T-cell (primary cell): Measurements from ENCODE around the gene CHRNA4. TPM values are rescaled to one million over a fixed set of nuclear protein-coding genes. Genes with fewer than 3 reads are reported as not detected.

Experiments
- ATAC-seq, 4 experiments: fragments of 200-7000 bp in 3 of 4; fragments of 150-1000 bp in 1 of 4; cut with Tn5 transposase; replicated peaks in 1 of 4; 1 replicate in 3 of 4; 2 replicates in 1 of 4; pipeline ENCODE4 v1.10.0; 2021; ENCODE audit warnings: moderate library complexity in 3 of 4, mild to moderate bottlenecking in 2 of 4, moderate number of reproducible peaks in 1 of 4
- CTCF ChIA-PET, 2 donors: fragments of 300-600 bp; sonication (Branson Sonifier 250); formaldehyde crosslinking; loops; one replicate each; lab custom pipeline; 2022; ENCODE audit warnings: antibody characterized with exemption in 2 of 2; lab: Charles Lee
- POLR2A ChIA-PET, 2 donors: fragments of 300-600 bp; sonication (Branson Sonifier 250); formaldehyde crosslinking; loops; one replicate each; lab custom pipeline; 2022; ENCODE audit warnings: antibody characterized with exemption in 2 of 2; lab: Charles Lee
- DNase-seq, 35 experiments: peaks; one replicate each; pipeline versions ENCODE4 v3.0.0 to v3.0.0-alpha.2; 2013 to 2023
- H3K27ac ChIP-seq: one replicate; pipeline ENCODE4 v1.5.1; 2013; ENCODE audit warnings: low read length
- H3K27me3 ChIP-seq, 2 experiments: replicated peaks in 1 of 2; 1 replicate in 1 of 2; 2 replicates in 1 of 2; pipeline versions ENCODE4 v1.6.1 to v1.7.0; 2013; ENCODE audit warnings: low read length in 1 of 2, mixed read lengths in 1 of 2; ENCODE audit not compliant: control insufficient read depth in 2 of 2, insufficient read depth in 2 of 2; ENCODE audit errors: extremely low read depth in 1 of 2
- H3K36me3 ChIP-seq, 2 donors: 1 replicate in 1 of 2; 2 replicates in 1 of 2; pipeline versions ENCODE4 v1.6.1 to v1.7.0; 2013; ENCODE audit warnings: low read length in 1 of 2; ENCODE audit not compliant: control insufficient read depth in 2 of 2, insufficient read depth in 1 of 2; ENCODE audit errors: extremely low read depth in 1 of 2
- H3K4me1 ChIP-seq, 2 experiments: 1 replicate in 1 of 2; 2 replicates in 1 of 2; pipeline versions ENCODE4 v1.6.1 to v1.7.0; 2013; ENCODE audit warnings: low read length in 2 of 2, mixed read lengths in 1 of 2; ENCODE audit not compliant: insufficient read depth in 2 of 2, control insufficient read depth in 1 of 2; ENCODE audit errors: extremely low read depth in 1 of 2
- H3K4me3 ChIP-seq, 2 donors: 1 replicate in 1 of 2; 2 replicates in 1 of 2; pipeline versions ENCODE4 v1.5.1 to v1.7.0; 2013; ENCODE audit warnings: mild to moderate bottlenecking in 2 of 2, low read length in 1 of 2, moderate library complexity in 1 of 2; ENCODE audit not compliant: control insufficient read depth in 1 of 2; ENCODE audit errors: extremely low read depth in 1 of 2
- H3K9me3 ChIP-seq: 2 replicates; pipeline ENCODE4 v1.7.0; 2013
- H3K27ac Mint-ChIP-seq, 2 donors: one replicate each; pipeline ENCODE4 v1.8.0; 2020 to 2021; ENCODE audit warnings: mild to moderate bottlenecking in 2 of 2, mixed read lengths in 2 of 2
- H3K27me3 Mint-ChIP-seq, 2 donors: one replicate each; pipeline ENCODE4 v1.8.0; 2021 to 2022; ENCODE audit warnings: mixed read lengths in 2 of 2
- H3K36me3 Mint-ChIP-seq: one replicate; pipeline ENCODE4 v1.8.0; 2021; ENCODE audit warnings: mixed read lengths
- H3K4me1 Mint-ChIP-seq, 3 donors: one replicate each; pipeline ENCODE4 v1.8.0; 2020 to 2022; ENCODE audit warnings: mixed read lengths in 3 of 3, mild to moderate bottlenecking in 1 of 3
- H3K4me3 Mint-ChIP-seq, 3 donors: one replicate each; pipeline ENCODE4 v1.8.0; 2020 to 2022; ENCODE audit warnings: mild to moderate bottlenecking in 3 of 3, mixed read lengths in 3 of 3, moderate library complexity in 3 of 3
- H3K9me3 Mint-ChIP-seq, 3 donors: one replicate each; pipeline ENCODE4 v1.8.0; 2020 to 2022; ENCODE audit warnings: mixed read lengths in 3 of 3
- WGBS: methylation state at CpG from one replicate; pipeline ENCODE4 v1.1.5; 2013; ENCODE audit warnings: missing lambda C conversion rate; ENCODE audit not compliant: insufficient coverage; 5-methylcytosine and 5-hydroxymethylcytosine counted together
- total RNA-seq, 35 experiments: library from RNA in 6 of 35; stranded (reverse) in 6 of 35; fragments of 120-200 nt in 1 of 35; gene quantifications; one replicate each; pipeline versions ENCODE4 v1.2.1 to v1.2.4 and lab custom pipeline; 2013 to 2026

Gene CHRNA4
- total RNA-seq, 5 donors from 2014 or later (not counting 1 experiment from before 2014, with no cell fraction given) = not detected

DNA sequence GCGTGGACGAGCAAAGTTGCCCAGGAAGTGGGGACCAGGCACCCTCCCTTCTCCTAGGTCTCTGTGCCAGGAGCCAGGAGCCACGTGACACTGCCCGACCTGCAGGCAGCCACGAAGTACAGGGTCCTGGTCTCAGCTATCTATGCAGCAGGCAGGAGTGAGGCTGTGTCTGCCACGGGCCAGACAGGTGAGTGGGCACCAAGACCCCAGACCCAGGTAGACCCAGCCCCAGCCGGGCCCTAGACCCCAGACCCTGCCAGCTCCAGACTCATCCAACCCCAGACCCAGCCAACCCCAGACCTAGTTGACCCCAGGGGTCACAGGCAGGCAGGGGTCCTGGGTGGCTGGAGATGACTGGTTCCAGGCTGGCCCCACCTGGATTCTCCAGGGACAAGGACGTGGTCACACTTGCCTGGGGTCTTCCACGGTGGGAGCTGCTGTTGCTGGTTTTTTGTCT lies 47.1 kb downstream of the CHRNA4 start:
- Histone ChIP-seq H3K36me3 (no peaks in the 10 kb centered on the region), H3K27ac (no peak overlapping the region), H3K4me1 (no peaks in the 10 kb centered on the region), H3K4me3 (no peak overlapping the region), H3K9me3 (no peaks in the 10 kb centered on the region), H3K27me3 (peaks cover 0 to 71% of the 10 kb centered on the region in 2 experiments)
- Mint-ChIP-seq H3K4me1 (no peaks in the 10 kb centered on the region), H3K27me3 (peaks cover 3 to 23% of the 10 kb centered on the region in 2 donors), H3K4me3 (no peak overlapping the region), H3K9me3 (no peaks in the 10 kb centered on the region), H3K27ac (no peak overlapping the region), H3K36me3 (no peaks in the 10 kb centered on the region)
- CTCF ChIA-PET = no interaction called here
- DNase-seq (no peak), ATAC-seq (no peak)
- 61% methylated on average over 9 of the region's 9 CpGs for WGBS
- POLR2A ChIA-PET = no interaction called here

DNA sequence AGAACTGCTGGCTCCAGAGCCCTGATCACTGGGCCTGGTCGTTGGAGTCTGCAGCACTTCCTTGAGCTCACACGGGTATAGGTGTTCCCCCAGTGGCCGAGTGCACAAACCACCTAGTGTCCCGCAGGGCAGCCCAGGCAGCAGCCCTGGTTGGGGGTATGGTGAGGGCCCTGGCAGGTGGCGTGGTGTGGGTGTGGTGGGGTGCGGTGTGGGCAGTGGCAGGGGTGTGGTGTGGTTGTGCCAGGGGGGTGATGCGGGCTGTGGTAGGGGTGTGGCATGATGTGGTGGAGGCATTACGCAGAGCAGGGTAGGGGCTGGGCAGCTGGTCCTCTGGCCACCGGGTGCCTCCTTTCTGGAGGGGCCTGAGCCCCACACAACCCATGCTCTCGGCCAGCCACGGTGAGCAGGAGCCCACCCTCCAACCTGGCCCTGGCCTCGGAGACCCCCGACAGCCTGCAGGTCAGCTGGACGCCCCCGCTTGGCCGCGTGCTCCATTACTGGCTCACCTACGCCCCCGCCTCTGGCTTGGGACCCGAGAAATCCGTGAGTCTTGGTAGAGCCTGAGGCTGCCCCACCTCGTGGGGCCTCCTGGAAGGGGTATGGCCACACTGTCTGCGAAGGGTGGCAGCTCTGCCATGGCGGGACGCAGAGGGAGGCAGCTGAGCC lies 47.7 kb downstream of the CHRNA4 start:
- Mint-ChIP-seq H3K4me3 (no peak overlapping the region), H3K27ac (no peak overlapping the region), H3K27me3 (peaks cover 3 to 23% of the 10 kb centered on the region in 2 donors), H3K9me3 (no peaks in the 10 kb centered on the region), H3K36me3 (no peaks in the 10 kb centered on the region), H3K4me1 (no peaks in the 10 kb centered on the region)
- Histone ChIP-seq H3K4me1 (no peaks in the 10 kb centered on the region), H3K36me3 (no peaks in the 10 kb centered on the region), H3K9me3 (no peaks in the 10 kb centered on the region), H3K27me3 (peaks cover 0 to 74% of the 10 kb centered on the region in 2 experiments), H3K4me3 (no peak overlapping the region), H3K27ac (no peak overlapping the region)
- POLR2A ChIA-PET = no interaction called here
- 69% methylated on average over 22 of the region's 25 CpGs for WGBS
- no peak for DNase-seq
- ATAC-seq = no peak
- CTCF ChIA-PET = no interaction called here

DNA sequence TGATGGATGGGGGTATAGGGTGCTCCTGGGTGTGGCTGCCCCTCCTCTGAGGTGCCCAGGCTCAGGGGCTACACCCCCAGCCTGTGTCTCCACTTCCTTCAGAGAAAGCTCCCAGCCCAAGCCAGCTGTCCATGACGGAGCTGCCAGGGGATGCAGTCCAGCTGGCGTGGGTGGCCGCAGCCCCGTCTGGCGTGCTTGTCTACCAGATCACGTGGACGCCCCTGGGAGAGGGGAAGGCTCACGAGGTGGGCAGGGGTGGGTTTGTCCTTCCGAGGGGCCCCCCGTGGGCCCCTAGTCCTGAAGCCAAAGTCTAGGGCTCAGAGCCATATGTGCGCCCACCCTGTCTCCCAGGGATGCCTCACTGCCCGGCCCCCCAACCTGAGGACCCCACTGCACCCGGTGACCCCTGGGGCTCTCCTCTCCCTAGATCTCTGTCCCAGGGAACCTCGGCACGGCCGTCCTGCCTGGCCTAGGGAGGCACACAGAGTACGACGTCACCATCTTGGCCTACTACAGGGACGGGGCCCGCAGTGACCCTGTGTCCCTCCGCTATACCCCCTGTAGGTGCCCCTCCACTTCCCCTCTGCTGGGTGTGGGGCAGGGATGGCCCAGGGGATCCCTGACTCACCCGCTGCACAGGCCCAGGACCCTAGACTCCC lies 48.3 kb downstream of the CHRNA4 start:
- peaks cover 0 to 74% of the 10 kb centered on the region in 2 experiments for H3K27me3 ChIP-seq
- Mint-ChIP-seq H3K9me3 (no peaks in the 10 kb centered on the region), H3K4me1 (no peaks in the 10 kb centered on the region), H3K36me3 (no peaks in the 10 kb centered on the region), H3K27me3 (peaks cover 3 to 22% of the 10 kb centered on the region in 2 donors), H3K27ac (no peak overlapping the region), H3K4me3 (no peak overlapping the region)
- no peaks in the 10 kb centered on the region for H3K9me3 ChIP-seq
- H3K4me1 ChIP-seq = no peaks in the 10 kb centered on the region
- H3K27ac ChIP-seq = no peak overlapping the region
- ChIA-PET POLR2A (no interaction called here), CTCF (no interaction called here)
- ATAC-seq (no peak), DNase-seq (no peak)
- 88% methylated on average over 14 of the region's 22 CpGs for WGBS
- H3K4me3 ChIP-seq = no peak overlapping the region
- no peaks in the 10 kb centered on the region for H3K36me3 ChIP-seq

DNA sequence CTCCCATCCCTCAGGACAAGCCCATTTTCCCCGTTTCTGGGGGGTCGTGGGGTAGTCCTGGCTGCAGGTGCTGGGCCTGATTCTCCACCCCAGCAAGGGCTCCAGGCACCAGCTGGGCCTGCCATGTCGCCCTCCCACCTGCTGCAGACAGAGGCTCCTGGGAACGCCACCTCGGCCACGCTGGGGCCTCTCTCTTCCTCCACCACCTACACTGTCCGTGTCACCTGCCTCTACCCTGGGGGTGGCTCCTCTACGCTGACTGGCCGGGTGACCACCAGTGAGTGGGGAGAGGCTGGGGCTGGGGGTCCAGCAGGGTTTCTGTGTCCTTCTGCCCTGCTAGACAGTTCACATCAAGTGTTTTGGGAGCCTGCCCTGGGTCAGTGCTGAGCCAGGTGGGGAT lies 48.9 kb downstream of the CHRNA4 start:
- Mint-ChIP-seq H3K4me3 (no peak overlapping the region), H3K36me3 (no peaks in the 10 kb centered on the region), H3K27me3 (peaks cover 3 to 21% of the 10 kb centered on the region in 2 donors), H3K9me3 (no peaks in the 10 kb centered on the region), H3K4me1 (no peaks in the 10 kb centered on the region), H3K27ac (no peak overlapping the region)
- peaks cover 0 to 79% of the 10 kb centered on the region in 2 experiments for H3K27me3 ChIP-seq
- H3K4me1 ChIP-seq = no peaks in the 10 kb centered on the region
- no peaks in the 10 kb centered on the region for H3K36me3 ChIP-seq
- no peak overlapping the region for H3K4me3 ChIP-seq
- no peaks in the 10 kb centered on the region for H3K9me3 ChIP-seq
- DNase-seq (no peak), ATAC-seq (no peak)
- WGBS = 34% methylated on average over 3 of the region's 9 CpGs
- H3K27ac ChIP-seq = no peak overlapping the region
- POLR2A ChIA-PET = no interaction called here
- CTCF ChIA-PET = no interaction called here

DNA sequence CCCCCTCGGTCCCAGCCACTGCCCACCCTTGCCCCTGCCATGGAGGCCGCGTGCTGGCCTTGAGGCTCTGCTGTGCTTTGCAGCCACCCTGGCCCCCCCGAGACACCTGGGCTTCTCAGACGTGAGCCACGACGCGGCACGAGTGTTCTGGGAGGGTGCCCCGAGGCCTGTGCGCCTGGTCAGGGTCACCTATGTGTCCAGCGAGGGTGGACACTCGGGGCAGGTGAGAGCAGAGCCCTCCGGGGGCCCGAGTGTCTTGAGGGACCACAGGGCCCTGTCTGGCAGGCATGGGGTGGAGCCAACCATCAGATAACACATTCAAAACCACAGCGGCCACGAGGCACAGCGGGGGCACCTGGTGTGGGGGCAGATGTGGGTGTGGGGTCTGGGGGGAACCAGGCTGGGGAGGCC lies 49.3 kb downstream of the CHRNA4 start:
- Histone ChIP-seq H3K9me3 (no peaks in the 10 kb centered on the region), H3K4me1 (no peaks in the 10 kb centered on the region), H3K4me3 (no peak overlapping the region), H3K36me3 (no peaks in the 10 kb centered on the region), H3K27me3 (peaks cover 0 to 83% of the 10 kb centered on the region in 2 experiments), H3K27ac (no peak overlapping the region)
- Mint-ChIP-seq H3K4me3 (no peak overlapping the region), H3K27me3 (peaks cover 3 to 19% of the 10 kb centered on the region in 2 donors), H3K9me3 (no peaks in the 10 kb centered on the region), H3K27ac (no peak overlapping the region), H3K4me1 (no peaks in the 10 kb centered on the region), H3K36me3 (no peaks in the 10 kb centered on the region)
- CTCF ChIA-PET = no interaction called here
- POLR2A ChIA-PET = no interaction called here
- WGBS = 72% methylated on average over 11 of the region's 18 CpGs
- ATAC-seq (no peak), DNase-seq (no peak)

DNA sequence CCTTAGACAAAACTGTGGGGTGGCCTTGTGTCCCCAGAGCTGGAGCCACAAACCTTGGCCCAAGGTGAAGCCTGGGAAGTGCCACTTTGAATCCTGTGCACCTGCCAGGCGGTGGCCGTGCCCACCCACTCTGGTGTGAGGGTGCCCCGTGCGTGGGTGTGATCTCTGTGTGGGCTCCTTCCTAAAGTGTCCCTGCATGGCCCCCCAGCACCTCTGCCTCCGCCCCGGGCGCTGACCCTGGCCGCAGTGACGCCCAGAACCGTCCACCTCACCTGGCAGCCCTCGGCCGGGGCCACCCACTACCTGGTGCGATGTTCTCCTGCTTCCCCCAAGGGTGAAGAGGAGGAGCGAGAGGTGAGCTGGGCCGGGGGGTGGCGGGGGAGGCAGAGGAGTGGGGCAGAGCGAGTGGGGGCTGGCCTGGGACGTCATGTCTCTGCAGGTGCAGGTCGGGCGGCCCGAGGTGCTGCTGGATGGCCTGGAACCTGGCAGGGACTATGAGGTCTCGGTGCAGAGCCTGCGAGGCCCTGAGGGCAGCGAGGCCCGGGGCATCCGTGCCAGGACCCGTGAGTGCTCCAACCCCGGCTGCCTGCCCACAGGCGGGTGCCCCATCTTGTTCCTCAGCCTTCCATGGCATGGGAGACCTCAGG lies 49.8 kb downstream of the CHRNA4 start:
- H3K27me3 Mint-ChIP-seq = peaks cover 3 to 17% of the 10 kb centered on the region in 2 donors
- peaks cover 0 to 86% of the 10 kb centered on the region in 2 experiments for H3K27me3 ChIP-seq
- H3K4me3 Mint-ChIP-seq = no peak overlapping the region
- H3K36me3 Mint-ChIP-seq = no peaks in the 10 kb centered on the region
- no peaks in the 10 kb centered on the region for H3K9me3 Mint-ChIP-seq
- H3K36me3 ChIP-seq = no peaks in the 10 kb centered on the region
- POLR2A ChIA-PET = no interaction called here
- H3K4me3 ChIP-seq = no peak overlapping the region
- H3K4me1 ChIP-seq = no peaks in the 10 kb centered on the region
- H3K9me3 ChIP-seq = no peaks in the 10 kb centered on the region
- ATAC-seq (no peak), DNase-seq (no peak)
- WGBS = 88% methylated on average over 21 of the region's 29 CpGs
- no peak overlapping the region for H3K27ac Mint-ChIP-seq
- CTCF ChIA-PET = no interaction called here
- no peak overlapping the region for H3K27ac ChIP-seq
- no peaks in the 10 kb centered on the region for H3K4me1 Mint-ChIP-seq
